Heart left ventricle (tissue), 16 donors: ENCODE results near the gene TMEM9. TPM values are rescaled to one million over a fixed set of nuclear protein-coding genes. Genes with fewer than 3 reads are reported as not detected.
A peak's percentile ranks its signal among the peaks of the same experiment; 100 is the strongest.

ENCODE experiments used
- ATAC-seq, 4 donors: fragments of 200-7000 bp; cut with Tn5 transposase; one replicate each; pipeline ENCODE4 v1.9.1; 2020 to 2022; ENCODE audit warnings: moderate library complexity in 4 of 4, mild to moderate bottlenecking in 3 of 4, moderate number of reproducible peaks in 1 of 4
- DNase-seq, 5 donors: peaks; one replicate each; pipeline ENCODE4 v3.0.0-alpha.2; 2020
- H3K27ac ChIP-seq, 12 donors: fragments of 200-600 bp; sonication (generic) in 4 of 12; one replicate each; pipeline versions ENCODE4 v1.5.0 to v1.8.0; 2016 to 2022; ENCODE audit warnings: mild to moderate bottlenecking in 2 of 12
- H3K27me3 ChIP-seq, 9 donors: fragments of 200-600 bp; sonication (generic) in 2 of 9; one replicate each; pipeline versions ENCODE4 v1.5.1 to v1.8.0; 2016 to 2022; ENCODE audit warnings: mild to moderate bottlenecking in 3 of 9
- H3K36me3 ChIP-seq, 9 donors: fragments of 200-600 bp; sonication (generic) in 2 of 9; one replicate each; pipeline versions ENCODE4 v1.5.0 to v1.8.0; 2018 to 2022; ENCODE audit warnings: mild to moderate bottlenecking in 2 of 9
- H3K4me1 ChIP-seq, 12 donors: fragments of 200-600 bp; sonication (generic) in 4 of 12; one replicate each; pipeline versions ENCODE4 v1.5.0 to v1.8.0; 2016 to 2022; ENCODE audit warnings: mild to moderate bottlenecking in 3 of 12
- H3K4me3 ChIP-seq, 12 donors: fragments of 200-600 bp; sonication (generic) in 4 of 12; one replicate each; pipeline versions ENCODE4 v1.5.0 to v1.8.0; 2017 to 2022; ENCODE audit warnings: mild to moderate bottlenecking in 9 of 12, moderate library complexity in 4 of 12
- H3K9me3 ChIP-seq, 12 donors: fragments of 200-600 bp; sonication (generic) in 4 of 12; one replicate each; pipeline versions ENCODE4 v1.5.0 to v1.8.0; 2016 to 2022; ENCODE audit warnings: mild to moderate bottlenecking in 1 of 12
- CTCF ChIP-seq, 12 donors: fragments of 200-600 bp; sonication (generic) in 4 of 12; IDR thresholded peaks; one replicate each; pipeline versions ENCODE4 v1.5.0 to v1.8.0; 2018 to 2022; ENCODE audit warnings: antibody characterized with exemption in 12 of 12, mild to moderate bottlenecking in 5 of 12
- POLR2A ChIP-seq, 2 donors: fragments of 450-650 bp; IDR thresholded peaks; one replicate each; pipeline ENCODE4 v1.6.1; 2017; ENCODE audit warnings: antibody characterized with exemption in 2 of 2, mild to moderate bottlenecking in 2 of 2, moderate library complexity in 2 of 2
- WGBS, 4 donors: extraction: QIAGEN DNeasy Blood & Tissue Kit in 2 of 4; methylation state at CpG; one replicate each; pipeline versions ENCODE4 v1.1.5 to v1.1.7; 2013 to 2018; 5-methylcytosine and 5-hydroxymethylcytosine counted together
- intact Hi-C, 10 donors: fragments of 100-400 bp; cut with DNase I; formaldehyde crosslinking; loops; one replicate each; pipeline versions ENCODE4 v1.11.1 to v1.14.2; 2022
- polyA plus RNA-seq, 2 donors: library from polyadenylated mRNA; stranded (reverse); fragments of 200-250 nt; gene quantifications; one replicate each; pipeline ENCODE4 v1.2.3, GENCODE V29; 2013
- total RNA-seq, 9 donors: library from RNA; depleted of rRNA in 2 of 9; stranded (reverse); fragments of >200 nt in 2 of 9; fragmentation: NEBNext Ultra II Directional in 3 of 9; extraction: Animal tissue kit (Norgen Biotek cat#: 25700) in 3 of 9; gene quantifications; one replicate each; pipeline versions ENCODE4 v1.1.0 to v1.2.4, GENCODE V29; 2016 to 2023
- donor health status: ischemic (EF 13 %, LVEDD 7.1; RV severe dilation, severe dysfunction).
- donor health status: healthy with polysubstance abuse.
- donor health status: DM: no; HTN: yes; CAD: no.
- donor health status: DM: no; HTN: no; CAD: no.
- donor health status: ischemic (EF 25% LVEDD 6.9; RV normal size, moderate dysfunction).
- donor health status: ischemic (EF 25% LVEDD 5.7; RV mildly dilated, moderate dysfunction).
- donor health status: healthy.
- donor health status: DM: yes; HTN: yes; CAD: no.
- donor health status: ischemic (EF 35%, LVEDD 5.7; RV mildly dilated, moderate dysfunction).
- donor health status: nonischemic (EF 11% LVEDD 7.7; RV severe dilation, severe dysfunction).
- donor health status: DM: yes; HTN: yes; CAD: no.
- donor health status: PGD.
- donor health status: ischemic (EF 29% LVEDD 5.4; RV normal size, mild dysfunction).
- donor health status: nonischemic (EF 23%, LVEDD 6.1; RV moderate dilation, normal function).

Gene TMEM9
- total and polyA plus RNA-seq, 11 donors = 22.4 to 42.9 (median 29.3) TPM

GRCh38 chr1:201169971-201170532 is 15.8 kb upstream of the TMEM9 start:
- H3K27ac ChIP-seq = peak overlapping the region in 10 of 12 donors; percentile 74 to 95 (median 92)
- H3K4me1 ChIP-seq = peaks cover 0 to 19% (median 8%) of the 10 kb centered on the region in 12 donors
- intact Hi-C loops = loop anchor here in 1 of 10 donors (1.0 kb wide), 1 partner anchor 16 kb away; the partner anchor contains the start of gene TMEM9
- ATAC-seq = no peak
- 74 to 80% (median 77%) methylated on average over 2 of the region's 2 CpGs for WGBS, 4 donors
- no peaks in the 10 kb centered on the region for H3K36me3 ChIP-seq
- H3K4me3 ChIP-seq = peak overlapping the region in 9 of 12 donors; percentile 60 to 81 (median 73)
- TF ChIP-seq CTCF (IDR thresholded peaks at IDR 0.05) = no peak
- TF ChIP-seq POLR2A (IDR thresholded peaks at IDR 0.05) = no peak
- no peak for DNase-seq
- H3K27me3 ChIP-seq = peaks cover 0 to 5% (median 0%) of the 10 kb centered on the region in 9 donors
- no peaks in the 10 kb centered on the region for H3K9me3 ChIP-seq

GRCh38 chr1:201169203-201169602 is 14.9 kb upstream of the TMEM9 start:
- Histone ChIP-seq H3K4me1 (peaks cover 0 to 19% (median 8%) of the 10 kb centered on the region in 12 donors), H3K36me3 (no peaks in the 10 kb centered on the region), H3K4me3 (no peak overlapping the region), H3K9me3 (no peaks in the 10 kb centered on the region), H3K27me3 (peaks cover 0 to 5% (median 0%) of the 10 kb centered on the region in 9 donors), H3K27ac (no peak overlapping the region)
- intact Hi-C loops = no loop called here
- no peak for TF ChIP-seq CTCF (IDR thresholded peaks at IDR 0.05)
- TF ChIP-seq POLR2A (IDR thresholded peaks at IDR 0.05) = no peak
- no peak for ATAC-seq
- 61 to 98% (median 64%) methylated on average over 3 of the region's 3 CpGs for WGBS, 4 donors
- DNase-seq = no peak

GRCh38 chr1:201167041-201167991 is 13.0 kb upstream of the TMEM9 start:
- 85 to 89% (median 88%) methylated on average over 13 of the region's 13 CpGs for WGBS, 4 donors
- Histone ChIP-seq H3K4me3 (no peak overlapping the region), H3K36me3 (no peaks in the 10 kb centered on the region), H3K9me3 (no peaks in the 10 kb centered on the region), H3K27ac (no peak overlapping the region), H3K27me3 (peaks cover 0 to 5% (median 0%) of the 10 kb centered on the region in 9 donors), H3K4me1 (peaks cover 0 to 19% (median 8%) of the 10 kb centered on the region in 12 donors)
- ATAC-seq (no peak), DNase-seq (no peak)
- intact Hi-C loops = no loop called here
- TF ChIP-seq CTCF (IDR thresholded peaks at IDR 0.05) = no peak
- TF ChIP-seq POLR2A (IDR thresholded peaks at IDR 0.05) = no peak

- ATAC-seq (no peak), DNase-seq (no peak)
- no peaks in the 10 kb centered on the region for H3K36me3 ChIP-seq
- H3K4me3 ChIP-seq = no peak overlapping the region
- TF ChIP-seq CTCF (IDR thresholded peaks at IDR 0.05) (no peak), POLR2A (IDR thresholded peaks at IDR 0.05) (no peak)
- no peak overlapping the region for H3K27ac ChIP-seq
- H3K4me1 ChIP-seq = peaks cover 0 to 6% (median 0%) of the 10 kb centered on the region in 12 donors
- H3K27me3 ChIP-seq = peaks cover 0 to 5% (median 0%) of the 10 kb centered on the region in 9 donors
- WGBS, 4 donors = 56 to 68% (median 61%) methylated on average over 7 of the region's 7 CpGs
- H3K9me3 ChIP-seq = no peaks in the 10 kb centered on the region
- intact Hi-C loops = no loop called here
These were observed 10.4 kb upstream of the TMEM9 start for GRCh38 chr1:201164645-201165044.
